ENCODE measurements around the gene ALOX12.
A peak's percentile ranks its signal among the peaks of the same experiment; 100 is the strongest.

Gene ALOX12

DNA sequence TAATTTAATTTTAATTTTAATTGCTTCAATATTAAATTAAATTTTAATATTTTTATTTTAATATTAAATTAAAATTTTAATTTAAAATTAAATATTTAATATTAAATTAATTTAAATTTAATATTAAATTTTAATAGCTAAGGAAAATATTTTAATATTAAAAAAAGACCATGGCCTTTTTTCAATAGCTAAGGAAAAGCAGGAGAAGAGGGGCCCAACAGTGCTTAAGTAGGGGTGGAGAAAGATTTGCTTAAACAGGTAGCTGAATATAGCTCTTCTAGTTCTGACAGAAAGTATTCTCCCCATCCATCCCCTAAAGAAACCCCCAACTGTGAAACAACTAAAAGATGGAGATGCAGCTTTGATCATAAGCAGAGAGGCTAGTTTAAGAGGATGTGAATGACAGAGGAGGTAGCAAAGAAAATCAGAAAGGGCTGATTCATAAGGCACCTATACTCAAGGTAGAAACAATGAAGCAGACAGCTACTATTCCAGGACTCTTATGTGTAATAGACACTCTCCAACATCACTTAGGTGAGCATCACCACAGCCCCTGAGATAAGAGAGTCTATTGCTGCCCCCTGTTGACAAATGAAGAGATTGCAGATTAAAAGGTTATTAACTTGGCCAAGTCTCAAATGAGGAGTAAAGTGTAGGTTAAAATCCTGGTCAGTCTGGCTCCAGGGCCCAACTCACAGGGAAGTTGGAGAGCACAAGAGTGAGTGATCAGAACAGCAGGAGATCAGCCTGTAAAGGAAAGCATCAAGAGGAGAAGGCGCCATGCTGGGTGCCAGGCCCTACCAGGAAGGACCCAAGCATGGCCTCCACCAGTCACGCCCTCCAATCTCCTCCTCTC lies 8.8 kb downstream of the ALOX12 start:
- H3K4me3 ChIP-seq (ENCODE audit: low read depth, low read length): no peak overlapping the region
- H3K27ac ChIP-seq: no peak overlapping the region
- H3K27me3 ChIP-seq (ENCODE audit: insufficient read depth, low read depth, severe bottlenecking): no peaks in the 10 kb centered on the region
- no peak for DNase-seq
- H3K36me3 ChIP-seq: peaks cover 16% of the 10 kb centered on the region
- no peaks in the 10 kb centered on the region for H3K9me3 ChIP-seq (ENCODE audit: severe bottlenecking)
- TF ChIP-seq, protein P1, sequence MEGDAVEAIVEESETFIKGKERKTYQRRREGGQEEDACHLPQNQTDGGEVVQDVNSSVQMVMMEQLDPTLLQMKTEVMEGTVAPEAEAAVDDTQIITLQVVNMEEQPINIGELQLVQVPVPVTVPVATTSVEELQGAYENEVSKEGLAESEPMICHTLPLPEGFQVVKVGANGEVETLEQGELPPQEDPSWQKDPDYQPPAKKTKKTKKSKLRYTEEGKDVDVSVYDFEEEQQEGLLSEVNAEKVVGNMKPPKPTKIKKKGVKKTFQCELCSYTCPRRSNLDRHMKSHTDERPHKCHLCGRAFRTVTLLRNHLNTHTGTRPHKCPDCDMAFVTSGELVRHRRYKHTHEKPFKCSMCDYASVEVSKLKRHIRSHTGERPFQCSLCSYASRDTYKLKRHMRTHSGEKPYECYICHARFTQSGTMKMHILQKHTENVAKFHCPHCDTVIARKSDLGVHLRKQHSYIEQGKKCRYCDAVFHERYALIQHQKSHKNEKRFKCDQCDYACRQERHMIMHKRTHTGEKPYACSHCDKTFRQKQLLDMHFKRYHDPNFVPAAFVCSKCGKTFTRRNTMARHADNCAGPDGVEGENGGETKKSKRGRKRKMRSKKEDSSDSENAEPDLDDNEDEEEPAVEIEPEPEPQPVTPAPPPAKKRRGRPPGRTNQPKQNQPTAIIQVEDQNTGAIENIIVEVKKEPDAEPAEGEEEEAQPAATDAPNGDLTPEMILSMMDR (IDR thresholded peaks at IDR 0.05; ENCODE audit: low read depth, low read length): peak; percentile 53

DNA sequence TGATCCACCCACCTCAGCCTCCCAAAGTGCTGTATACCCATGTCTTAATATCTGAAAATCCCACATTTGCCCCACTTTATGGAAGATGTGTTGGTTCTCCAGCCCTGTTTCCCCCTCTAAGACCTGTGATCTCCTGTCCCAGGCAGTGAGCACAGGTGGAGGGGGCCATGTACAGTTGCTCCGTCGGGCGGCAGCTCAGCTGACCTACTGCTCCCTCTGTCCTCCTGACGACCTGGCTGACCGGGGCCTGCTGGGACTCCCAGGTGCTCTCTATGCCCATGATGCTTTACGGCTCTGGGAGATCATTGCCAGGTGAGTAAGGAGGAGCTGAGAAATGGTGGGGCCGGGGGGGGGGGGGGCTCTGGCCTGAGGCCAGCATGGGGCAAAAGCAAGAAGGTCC lies 9.9 kb downstream of the ALOX12 start:
- no peaks in the 10 kb centered on the region for H3K9me3 ChIP-seq (ENCODE audit: severe bottlenecking)
- H3K27ac ChIP-seq: no peak overlapping the region
- peaks cover 18% of the 10 kb centered on the region for H3K36me3 ChIP-seq
- H3K27me3 ChIP-seq (ENCODE audit: insufficient read depth, low read depth, severe bottlenecking): no peaks in the 10 kb centered on the region
- no peak overlapping the region for H3K4me3 ChIP-seq (ENCODE audit: low read depth, low read length)
- no peak for DNase-seq
- TF ChIP-seq, protein P1 (IDR thresholded peaks at IDR 0.05; ENCODE audit: low read depth, low read length): no peak

DNA sequence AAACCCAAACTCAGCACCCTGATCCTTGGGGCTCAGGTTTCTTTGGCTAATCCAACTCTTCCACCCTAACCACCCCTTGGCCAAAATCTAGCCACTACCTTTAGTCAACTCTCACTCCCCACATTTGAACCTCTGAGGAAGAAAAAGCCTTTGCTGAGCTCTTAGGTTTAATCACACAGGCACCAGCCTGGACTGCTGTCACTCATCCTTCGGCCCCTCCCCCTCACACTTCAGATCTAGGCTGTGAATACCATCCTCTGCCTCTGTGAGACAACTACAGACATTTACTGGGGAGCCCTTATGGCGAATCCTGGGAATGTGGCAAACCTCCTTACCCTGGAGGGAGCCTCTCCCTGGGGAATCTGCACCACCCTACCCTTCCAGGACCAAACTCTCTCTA lies 11.3 kb downstream of the ALOX12 start:
- Histone ChIP-seq H3K9me3 (ENCODE audit: severe bottlenecking) (no peaks in the 10 kb centered on the region), H3K36me3 (peaks cover 8% of the 10 kb centered on the region), H3K27ac (no peak overlapping the region), H3K27me3 (ENCODE audit: insufficient read depth, low read depth, severe bottlenecking) (no peaks in the 10 kb centered on the region), H3K4me3 (ENCODE audit: low read depth, low read length) (no peak overlapping the region)
- TF ChIP-seq, protein P1 (IDR thresholded peaks at IDR 0.05; ENCODE audit: low read depth, low read length): no peak
- no peak for DNase-seq

DNA sequence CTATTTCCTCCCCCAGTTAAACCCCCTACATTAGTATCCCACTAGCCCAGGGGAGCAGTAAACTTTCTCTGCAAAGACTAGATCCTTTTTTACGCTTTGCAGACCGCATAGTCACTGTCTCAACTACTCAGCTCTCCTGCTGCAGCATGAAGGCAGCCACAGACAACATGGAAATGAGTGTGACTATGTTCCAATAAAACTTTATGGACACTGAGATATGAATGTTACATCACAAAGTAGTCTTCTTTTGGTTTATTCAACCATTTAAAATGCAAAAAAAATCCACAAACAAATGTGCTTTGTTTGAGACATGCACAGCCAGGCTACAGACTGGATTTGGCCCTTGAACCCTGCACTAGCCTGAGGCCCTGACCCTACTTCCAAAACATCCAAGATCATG lies 14.7 kb downstream of the ALOX12 start:
- H3K27ac ChIP-seq: no peak overlapping the region

DNA sequence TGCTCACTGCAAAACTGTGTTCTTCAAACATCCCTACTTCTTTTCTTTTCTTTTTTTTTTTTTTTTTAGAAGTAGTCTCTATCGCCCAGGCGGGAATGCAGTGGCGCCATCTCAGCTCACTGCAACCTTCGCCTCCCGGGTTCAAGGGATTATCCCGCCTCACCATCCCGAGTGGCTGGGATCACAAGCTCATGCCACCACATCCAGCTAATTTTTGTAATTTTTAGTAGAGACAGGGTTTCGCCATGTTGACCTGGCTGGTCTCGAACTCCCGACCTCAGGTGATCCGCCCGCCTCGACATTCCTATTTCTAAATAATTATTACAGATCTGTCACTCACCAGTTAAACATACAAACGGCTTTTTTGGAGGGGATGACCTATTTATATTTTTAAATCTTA lies 15.6 kb downstream of the ALOX12 start:
- Histone ChIP-seq H3K27me3 (ENCODE audit: insufficient read depth, low read depth, severe bottlenecking) (no peaks in the 10 kb centered on the region), H3K9me3 (ENCODE audit: severe bottlenecking) (no peaks in the 10 kb centered on the region), H3K27ac (no peak overlapping the region), H3K4me3 (ENCODE audit: low read depth, low read length) (peak overlapping the region; percentile 89), H3K36me3 (peaks cover 14% of the 10 kb centered on the region)
- DNase-seq: no peak
- TF ChIP-seq, protein P1 (IDR thresholded peaks at IDR 0.05; ENCODE audit: low read depth, low read length): no peak

More for the DNA sequence above, 14.7 kb downstream of the ALOX12 start:
- H3K27me3 ChIP-seq (ENCODE audit: insufficient read depth, low read depth, severe bottlenecking): no peaks in the 10 kb centered on the region
- no peaks in the 10 kb centered on the region for H3K9me3 ChIP-seq (ENCODE audit: severe bottlenecking)
- H3K36me3 ChIP-seq: peaks cover 14% of the 10 kb centered on the region
- TF ChIP-seq, protein P1 (IDR thresholded peaks at IDR 0.05; ENCODE audit: low read depth, low read length): no peak
- no peak overlapping the region for H3K4me3 ChIP-seq (ENCODE audit: low read depth, low read length)
- no peak for DNase-seq

DNA sequence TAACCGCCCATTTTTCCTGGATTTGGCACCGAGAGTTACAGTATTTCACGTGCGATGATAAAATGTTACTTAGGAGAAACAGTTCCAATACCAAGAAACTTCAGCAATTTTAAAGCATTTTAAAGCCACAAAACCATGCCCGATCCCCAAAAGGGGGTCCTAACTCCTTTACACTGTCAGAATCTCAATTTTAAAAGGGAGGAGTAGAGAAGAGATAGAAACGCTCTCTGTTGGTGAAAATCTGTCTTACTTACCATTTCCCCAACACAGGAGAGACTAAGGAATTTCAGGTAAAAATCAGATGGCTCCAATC lies 16.0 kb downstream of the ALOX12 start:
- peak overlapping the region; percentile 100 for H3K27ac ChIP-seq
- DNase-seq: no peak
- TF ChIP-seq, protein P1 (IDR thresholded peaks at IDR 0.05; ENCODE audit: low read depth, low read length): no peak
- H3K36me3 ChIP-seq: peaks cover 14% of the 10 kb centered on the region
- no peaks in the 10 kb centered on the region for H3K9me3 ChIP-seq (ENCODE audit: severe bottlenecking)
- H3K4me3 ChIP-seq (ENCODE audit: low read depth, low read length): peak overlapping the region; percentile 89
- H3K27me3 ChIP-seq (ENCODE audit: insufficient read depth, low read depth, severe bottlenecking): no peaks in the 10 kb centered on the region
